Stimulated activated CD8-positive, alpha-beta memory T cell treated with anti-CD3 and anti-CD28 coated beads, Interleukin-4, amount 100 ng/mL, for 24 hours (primary cell): ENCODE measurements around the gene PRKD1.
"Not testable (repeated sequence)": the region's sequence is repeated elsewhere in the genome, so short reads cannot be mapped to it uniquely, and the experiment has no call there.

ENCODE experiments used
- DNase-seq: peaks from one replicate; pipeline ENCODE4 v3.0.0-alpha.2; 2020; ENCODE audit warnings: low read depth

PRKD1 gene

DNA sequence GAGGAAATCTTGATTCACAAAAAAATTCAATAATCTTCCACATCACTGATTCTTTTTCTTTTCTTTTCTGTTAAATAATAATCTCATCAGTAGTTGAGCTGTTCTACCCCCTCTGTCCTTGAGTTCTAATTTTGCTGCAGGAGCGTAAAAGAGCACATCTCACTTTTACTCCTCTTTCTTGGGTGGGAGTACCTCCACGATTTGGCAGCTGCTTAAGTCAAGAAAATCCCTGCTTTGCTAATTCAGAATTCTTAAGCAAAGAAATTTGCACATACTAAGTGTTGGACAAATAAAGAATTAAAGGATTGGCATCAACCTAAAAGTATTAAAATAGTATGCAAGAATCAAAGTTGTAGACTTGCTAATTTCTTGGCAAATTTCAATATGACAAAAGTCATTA is 128.8 kb downstream of the PRKD1 start:
- DNase-seq, result no peak

DNA sequence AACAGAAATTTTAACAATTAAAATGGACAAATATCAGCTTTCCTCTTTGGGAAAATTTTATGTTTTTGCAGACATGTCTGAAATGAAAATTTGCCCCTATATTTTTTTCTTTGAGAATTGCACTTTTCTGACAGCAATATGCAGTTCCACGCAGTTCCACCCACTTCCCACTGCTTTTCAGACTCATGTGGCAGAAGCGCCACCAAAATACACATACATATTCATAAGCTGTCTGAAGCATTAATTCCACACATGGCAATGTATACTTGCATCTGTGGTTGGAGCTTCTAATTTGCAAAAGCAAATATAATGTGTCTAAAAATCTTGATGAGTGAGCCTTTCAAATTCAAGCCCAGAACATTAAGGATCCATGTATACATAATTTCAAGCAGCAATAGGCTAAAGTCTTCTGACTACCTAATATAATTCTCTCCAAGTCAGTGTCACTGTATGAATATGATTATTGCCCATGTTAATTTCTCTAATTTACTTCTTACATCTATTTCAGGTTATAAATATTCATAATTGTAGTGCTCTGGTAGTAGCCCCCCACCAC is 129.5 kb downstream of the PRKD1 start:
- no peak for DNase-seq

DNA sequence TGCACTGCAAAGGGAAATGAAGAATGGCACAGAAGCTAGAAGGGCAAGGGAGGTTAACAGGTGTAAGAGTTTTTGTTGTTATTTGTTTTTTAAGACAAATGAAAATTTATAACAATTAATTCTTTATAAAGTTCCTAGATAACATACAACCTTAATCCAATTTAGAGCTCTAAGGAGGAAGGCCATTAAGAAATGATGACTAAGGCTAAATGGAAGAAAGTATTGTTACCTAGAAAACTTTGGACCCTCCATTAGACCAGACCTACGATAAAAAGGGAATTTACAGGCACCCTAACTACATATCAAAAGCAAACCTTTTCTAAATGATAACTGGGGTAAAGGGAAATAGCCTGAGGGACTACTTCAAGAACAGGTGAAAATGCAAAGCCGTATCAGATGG is 130.8 kb downstream of the PRKD1 start:
- no peak for DNase-seq

DNA sequence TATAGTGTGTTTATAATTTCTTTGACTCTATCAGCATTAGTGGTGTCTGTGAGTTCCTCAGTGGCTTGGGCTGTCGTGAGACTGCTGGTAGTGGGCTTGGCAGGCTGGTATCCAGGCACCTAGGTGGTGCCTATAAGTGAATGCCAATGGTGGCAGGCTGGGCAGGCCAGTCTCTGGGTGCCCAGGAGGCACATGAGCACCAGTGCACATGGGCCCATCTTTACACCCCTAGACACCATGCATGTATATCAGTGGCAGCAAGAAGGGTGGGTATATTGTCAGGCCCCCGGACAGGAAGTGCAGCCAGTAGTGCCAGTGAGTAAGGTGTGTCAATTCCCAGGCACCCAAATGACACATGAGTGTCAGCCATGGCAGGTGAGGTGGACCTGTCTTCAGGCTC is 138.2 kb downstream of the PRKD1 start:
- DNase-seq, result no peak

DNA sequence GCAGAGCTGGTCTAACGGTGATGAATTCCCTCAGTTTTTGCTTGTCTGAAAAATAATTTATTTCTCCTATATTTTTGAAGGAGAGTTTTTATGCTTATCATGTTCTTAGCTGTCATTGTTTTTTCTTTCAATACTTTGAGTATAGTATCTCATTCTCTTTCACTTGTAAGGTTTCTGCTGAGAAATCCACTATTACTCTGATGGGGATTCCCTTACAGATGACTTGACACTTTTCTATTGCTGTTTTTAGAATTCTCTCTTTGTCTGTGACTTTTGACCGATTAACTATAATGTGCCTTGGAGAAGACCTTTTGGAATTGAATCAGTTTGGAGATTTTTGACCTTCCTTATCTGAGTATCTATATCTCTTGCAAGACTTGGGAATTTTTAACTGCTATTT is 139.6 kb downstream of the PRKD1 start:
- no peak for DNase-seq

DNA sequence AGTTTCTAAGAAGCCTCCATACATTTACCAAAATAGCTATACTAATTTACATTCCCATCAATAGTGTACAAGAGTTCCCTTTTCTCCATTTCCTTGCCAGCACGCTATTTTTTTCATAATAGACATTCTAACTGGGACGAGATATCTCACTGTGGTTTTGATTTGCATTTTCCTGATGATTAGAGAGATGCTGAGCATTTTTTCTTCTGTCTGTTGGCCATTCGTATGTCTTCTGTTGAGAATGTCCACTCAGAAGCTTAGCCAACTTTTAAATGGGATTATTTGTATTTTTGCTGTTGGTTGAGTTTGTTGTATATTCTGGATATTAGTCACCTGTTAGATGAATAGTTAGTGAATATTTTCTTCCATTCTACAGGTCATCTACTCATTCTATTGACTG is 144.1 kb downstream of the PRKD1 start:
- DNase-seq, result no peak

DNA sequence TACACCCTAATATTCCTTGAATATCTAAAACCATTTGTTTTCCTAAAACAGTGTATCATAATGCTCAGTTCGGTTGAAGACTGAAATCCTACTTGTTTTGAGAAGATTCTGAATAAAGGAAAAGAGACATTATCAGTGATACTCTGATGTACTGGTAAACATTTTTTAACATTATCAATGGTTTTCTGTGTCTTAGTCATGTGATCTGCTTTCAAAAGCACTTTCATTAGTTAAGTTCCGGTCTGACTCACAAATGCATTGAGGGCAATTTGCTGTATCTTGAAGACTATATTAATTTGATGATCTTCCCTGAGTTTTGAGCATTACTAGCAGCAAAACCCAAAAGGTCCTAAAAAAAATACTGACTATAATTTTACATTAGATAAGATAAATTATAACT is 145.6 kb downstream of the PRKD1 start:
- no peak for DNase-seq

DNA sequence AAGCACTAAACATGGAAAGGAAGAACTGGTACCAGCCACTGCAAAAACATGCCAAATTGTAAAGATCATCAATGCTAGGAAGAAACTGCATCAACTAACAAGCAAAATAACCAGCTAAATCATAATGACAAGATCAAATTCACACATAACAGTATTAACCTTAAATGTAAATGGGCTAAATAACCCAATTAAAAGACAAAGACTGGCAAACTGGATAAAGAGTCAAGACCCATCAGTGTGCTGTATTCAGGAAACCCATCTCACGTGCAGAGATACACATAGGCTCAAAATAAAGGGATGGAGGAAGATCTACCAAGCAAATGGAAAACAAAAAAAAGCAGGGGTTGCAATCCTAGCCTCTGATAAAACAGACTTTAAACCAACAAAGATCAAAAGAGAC is 150.5 kb downstream of the PRKD1 start:
- not testable (repeated sequence) for DNase-seq

DNA sequence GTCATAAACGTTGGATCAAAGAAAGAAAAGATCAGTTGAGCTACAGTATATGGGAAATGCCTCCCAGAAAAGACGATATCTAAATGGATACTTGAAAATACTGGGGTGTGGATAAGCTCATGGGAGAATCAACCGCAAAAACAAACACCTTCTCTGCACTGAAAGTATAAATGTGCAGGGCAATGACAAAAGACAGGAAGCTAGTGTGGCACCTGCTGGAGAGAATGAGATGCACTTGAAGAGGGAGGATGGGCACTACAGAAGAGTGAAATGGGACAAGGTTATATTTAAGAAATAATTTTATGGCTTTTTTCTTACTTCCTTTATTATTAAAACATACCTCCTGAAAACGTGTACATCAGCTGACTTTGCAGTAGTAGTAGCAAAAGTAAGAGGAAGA is 153.7 kb downstream of the PRKD1 start:
- DNase-seq, result no peak

DNA sequence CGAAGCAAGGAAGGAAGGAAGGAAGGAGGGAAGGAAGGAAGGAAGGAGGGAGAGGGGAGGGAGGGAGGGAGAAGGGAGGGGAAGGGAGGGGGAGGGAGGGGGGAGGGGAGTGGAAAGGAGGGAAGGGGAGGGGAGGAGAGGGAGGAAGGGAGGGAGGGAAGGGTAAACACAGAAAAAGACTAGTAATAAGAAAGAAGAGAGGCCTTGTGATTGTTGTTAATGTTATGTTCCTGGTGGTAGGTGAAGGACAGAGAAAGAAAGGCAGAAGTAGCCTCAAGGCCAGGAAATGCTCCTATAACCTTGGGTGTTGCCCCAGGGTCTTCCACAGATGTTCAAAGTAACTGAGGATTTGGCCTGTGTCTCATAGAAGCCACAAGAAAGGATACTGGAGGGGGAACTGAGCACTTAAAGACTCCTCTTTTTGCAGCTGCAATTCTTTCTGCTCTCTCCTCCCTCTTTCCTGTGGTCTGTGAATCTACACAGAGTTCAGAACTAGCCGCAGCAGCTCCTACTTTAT is 164.2 kb downstream of the PRKD1 start:
- no peak for DNase-seq

DNA sequence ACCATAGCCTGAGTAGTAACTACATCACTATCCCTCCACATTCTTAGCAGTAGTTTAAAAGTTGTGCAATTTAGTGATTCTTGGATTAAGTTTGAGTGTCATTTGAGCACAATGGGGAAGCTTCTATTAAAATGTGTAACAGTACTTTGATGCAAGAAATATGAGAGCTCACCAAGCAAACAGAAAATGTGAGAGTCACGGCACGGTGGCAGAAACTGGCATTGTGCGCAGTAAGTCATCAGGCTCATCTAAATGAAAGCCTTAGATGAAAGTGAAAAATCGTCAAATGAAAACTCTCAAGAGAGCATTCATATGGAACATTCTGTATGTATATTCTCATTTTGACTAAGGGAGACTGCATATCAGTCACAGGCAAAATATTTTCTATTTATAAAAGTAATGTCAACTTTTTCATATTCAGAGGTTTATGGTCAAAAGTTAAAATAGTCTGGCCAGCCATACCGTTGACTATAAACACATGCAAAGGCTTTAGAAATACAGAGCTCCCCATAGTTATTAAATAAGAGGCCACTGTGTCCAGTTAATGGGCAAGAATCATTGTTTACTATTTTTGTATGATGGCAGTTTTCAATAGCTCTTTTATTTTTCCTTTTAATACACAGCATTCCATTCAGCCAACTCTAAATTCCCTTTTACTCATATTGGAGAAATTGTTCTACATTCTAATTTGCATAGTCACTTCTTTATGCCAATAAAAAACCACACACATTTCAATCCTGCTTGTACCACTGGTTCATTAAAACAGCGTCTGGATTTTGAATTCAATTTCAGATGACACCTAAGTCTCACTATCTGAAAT is 167.9 kb downstream of the PRKD1 start:
- DNase-seq, result no peak

DNA sequence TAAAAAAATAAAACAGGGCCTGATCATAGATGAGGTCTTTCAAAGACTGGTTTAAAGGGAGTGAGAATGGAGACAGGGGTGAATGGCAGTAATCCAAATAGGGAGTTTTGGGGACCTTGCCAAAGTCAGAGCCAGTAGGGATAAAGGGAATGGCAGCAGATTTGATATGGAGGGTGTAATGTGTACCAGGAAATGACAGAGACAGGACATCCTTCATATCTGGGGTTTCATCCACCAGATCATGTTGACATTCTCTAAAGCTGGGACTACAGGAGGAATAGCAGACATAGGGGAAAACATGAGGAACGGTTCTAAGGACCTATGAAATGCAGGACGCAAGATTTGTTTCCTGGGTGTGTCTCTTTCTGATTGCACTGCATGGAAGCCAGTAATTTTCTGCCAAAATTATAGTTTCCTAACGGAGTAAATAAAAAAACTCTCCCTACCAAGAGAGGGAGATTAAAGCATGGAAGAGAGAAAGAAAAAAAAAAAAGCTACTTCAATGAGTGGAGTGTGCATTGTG is 169.9 kb downstream of the PRKD1 start:
- no peak for DNase-seq

DNA sequence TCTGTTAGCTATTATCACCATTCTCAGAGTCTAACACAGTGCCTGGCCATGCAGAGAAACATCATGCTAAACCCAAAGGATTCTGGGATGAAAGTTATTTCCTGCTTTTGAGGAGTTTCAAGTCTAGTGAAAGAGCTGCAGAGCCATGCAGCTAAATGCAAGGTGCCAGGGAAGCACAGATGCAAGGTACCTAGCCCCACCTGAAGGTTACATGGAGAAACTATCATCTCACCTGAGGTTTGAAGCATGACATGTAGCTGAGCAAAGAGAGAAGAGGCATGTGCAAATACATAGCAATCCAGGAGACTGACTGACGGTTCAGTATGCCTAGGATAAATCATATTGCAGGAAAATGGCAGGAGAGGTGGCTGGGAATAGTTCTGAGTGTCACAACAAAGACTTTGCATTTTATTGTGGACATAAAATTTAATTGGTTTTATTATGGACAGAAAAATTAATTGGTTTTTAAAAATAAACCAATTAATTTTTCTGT is 170.4 kb downstream of the PRKD1 start:
- DNase-seq, result no peak

DNA sequence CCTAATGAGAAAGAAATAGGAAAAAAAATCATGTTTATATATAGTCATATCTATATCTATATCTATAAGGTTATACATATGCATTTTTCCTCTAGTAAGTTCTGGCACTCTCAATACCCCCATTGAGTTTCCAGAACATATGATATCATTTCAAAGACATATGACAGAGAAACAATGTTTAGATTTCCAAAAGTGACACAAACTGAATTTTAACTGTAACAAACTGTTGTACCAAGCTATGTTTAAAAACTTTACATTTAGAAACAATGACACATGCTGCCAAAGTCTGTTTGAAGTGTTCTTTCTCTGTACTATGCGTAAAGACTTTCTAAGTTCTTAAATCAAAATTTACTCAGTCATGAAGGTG is 171.6 kb downstream of the PRKD1 start:
- no peak for DNase-seq

DNA sequence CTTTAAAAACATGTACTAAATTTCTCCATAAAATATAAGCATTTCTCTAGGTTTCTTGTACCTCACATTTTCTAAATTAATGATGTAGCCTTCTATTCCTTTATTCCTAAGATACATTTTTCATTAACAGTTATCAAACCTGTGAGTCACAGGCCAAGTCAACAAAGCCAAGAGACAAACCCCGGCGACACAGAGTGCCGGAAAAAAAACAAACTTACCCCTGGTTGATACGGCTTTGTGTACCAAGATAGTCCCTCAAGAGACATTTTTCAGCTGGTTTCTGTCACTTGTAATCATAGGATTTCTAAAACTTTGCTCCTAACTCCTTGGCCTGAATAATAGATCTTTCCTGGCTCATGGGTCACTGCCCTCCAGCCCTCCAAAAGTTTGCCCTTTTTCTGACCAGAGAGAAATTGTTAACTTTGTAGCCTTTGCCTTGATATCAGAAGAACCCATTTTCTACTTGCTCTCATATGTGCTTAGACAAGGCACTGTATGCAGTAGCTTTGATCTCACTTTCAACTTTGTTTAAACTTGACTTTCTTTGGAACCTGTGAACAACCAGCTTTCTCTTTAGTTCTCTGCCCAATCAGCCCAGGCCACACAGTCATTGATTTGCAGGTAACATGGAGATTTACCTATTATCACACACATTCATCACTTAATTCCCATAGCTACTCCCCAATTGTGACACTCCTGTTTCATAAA is 172.2 kb downstream of the PRKD1 start:
- no peak for DNase-seq

DNA sequence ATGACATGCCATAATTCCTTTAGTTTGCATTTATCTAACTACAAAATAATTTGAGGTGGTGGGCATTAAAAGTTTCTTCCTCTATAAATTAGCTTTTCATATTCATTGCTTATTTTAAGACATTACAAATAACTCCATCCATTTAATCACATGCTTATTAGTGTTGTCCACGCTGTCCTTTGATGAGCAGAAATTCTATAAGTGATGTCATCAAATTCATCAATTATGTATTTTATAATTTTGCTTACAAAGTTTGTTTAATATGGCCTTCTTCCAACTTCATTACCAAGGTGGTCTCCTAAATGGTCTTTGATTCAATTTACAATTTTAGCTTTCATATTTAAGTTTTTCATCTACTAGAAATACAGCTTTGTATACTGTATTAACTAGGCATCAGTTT is 173.5 kb downstream of the PRKD1 start:
- DNase-seq, result no peak

DNA sequence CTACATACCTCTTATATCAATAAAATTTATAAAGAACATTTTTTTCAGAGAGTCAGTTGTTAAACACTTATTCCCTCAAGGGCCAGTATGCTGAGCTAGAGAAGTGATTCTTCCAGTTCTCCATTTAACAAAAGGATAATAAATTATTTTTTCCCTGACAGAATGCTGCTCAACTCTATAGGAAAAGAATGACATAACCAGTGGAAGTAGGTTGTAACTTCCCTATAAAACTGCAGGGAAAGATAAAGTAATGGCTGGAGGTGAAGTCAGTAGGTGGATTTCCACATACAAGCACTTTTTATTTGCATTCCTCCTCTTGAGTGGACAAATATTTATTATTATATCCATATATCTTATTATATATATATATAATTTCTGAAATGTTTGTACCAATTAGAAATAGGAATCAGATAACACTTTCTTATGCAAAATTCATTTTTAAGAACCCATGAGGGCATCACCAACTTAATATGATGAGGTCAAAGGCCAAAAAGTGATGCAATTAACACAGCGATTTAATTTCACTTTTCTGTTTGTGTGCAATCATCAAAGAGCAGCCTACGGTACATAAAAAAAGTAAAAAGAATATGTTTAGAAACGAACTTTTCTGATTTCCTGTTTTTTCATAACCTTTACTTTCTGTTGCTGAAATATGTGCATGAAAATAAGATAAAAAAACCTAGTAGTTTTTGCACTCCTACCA is 175.3 kb downstream of the PRKD1 start:
- no peak for DNase-seq

DNA sequence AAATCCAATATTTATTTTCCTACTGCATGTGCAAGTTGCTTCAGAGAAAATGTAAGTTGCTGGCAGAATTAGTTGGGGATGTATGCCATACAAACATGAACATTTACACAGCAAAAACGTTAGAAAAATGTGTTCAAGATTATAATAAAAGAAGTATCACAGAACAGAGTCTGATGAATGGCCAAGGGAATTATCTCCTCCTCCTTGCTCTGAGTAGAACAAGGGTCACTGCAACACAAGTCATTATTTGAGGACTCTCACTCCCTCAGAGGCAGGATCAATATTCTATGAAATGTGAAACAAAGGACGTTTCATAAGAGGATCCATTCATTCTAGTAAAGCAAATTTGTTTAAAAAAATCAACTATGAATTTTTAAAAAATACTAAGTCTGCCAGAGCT is 177.8 kb downstream of the PRKD1 start:
- no peak for DNase-seq

DNA sequence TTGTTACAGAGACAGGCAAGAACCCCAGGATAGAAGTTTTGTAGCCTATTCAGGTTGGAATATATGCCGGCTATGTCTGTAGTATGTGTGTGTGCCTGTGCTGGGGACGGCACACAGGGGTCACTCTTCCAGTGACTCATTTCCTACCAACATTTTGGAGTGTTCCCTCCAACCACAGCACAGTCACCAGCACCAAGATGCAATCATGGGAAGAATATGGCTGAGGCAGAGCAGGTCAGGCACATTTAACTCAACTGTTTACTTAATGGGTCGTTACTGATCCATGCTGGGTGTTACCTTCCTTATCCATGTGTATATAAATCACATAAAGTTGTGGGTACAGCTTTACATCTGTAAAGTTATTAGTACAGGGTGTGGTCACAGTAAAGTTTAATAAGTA is 178.3 kb downstream of the PRKD1 start:
- DNase-seq, result no peak

DNA sequence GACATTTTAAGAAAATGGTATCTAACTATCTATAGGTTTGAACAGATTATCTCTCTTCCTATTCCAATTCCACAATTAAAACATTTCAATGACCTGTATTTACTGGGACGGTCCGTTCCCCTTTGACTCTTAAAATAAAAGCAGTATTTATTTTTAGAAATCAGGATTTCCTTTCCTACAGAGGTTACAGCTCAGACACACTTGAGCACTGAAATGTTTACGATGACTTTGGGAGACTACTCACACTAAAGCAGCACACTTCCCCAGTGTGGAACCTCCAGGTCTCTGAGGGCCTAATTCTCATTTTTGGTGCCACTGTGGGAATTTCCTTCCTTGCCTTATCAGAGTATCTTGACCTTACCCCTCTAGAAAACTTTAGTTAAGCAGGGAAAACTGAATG is 181.8 kb downstream of the PRKD1 start:
- no peak for DNase-seq

DNA sequence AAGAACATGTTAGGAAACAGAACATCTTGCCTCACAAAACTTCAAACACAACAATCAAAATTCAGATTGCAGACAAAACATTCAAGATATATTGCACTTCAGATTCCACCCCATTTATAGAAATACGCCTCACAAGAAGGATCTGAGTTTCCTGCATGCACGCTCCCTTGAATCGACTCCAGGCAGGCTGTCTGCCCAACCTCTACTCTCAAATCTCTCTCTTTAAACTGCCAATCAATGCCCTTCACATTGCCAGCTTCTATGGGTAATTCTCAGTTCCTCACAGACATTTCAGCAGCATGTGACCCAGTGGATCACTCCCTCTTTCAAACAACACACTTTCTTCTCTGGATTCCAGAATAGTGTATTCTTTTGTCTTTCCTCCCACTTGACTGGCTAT is 184.1 kb downstream of the PRKD1 start:
- DNase-seq, result no peak

DNA sequence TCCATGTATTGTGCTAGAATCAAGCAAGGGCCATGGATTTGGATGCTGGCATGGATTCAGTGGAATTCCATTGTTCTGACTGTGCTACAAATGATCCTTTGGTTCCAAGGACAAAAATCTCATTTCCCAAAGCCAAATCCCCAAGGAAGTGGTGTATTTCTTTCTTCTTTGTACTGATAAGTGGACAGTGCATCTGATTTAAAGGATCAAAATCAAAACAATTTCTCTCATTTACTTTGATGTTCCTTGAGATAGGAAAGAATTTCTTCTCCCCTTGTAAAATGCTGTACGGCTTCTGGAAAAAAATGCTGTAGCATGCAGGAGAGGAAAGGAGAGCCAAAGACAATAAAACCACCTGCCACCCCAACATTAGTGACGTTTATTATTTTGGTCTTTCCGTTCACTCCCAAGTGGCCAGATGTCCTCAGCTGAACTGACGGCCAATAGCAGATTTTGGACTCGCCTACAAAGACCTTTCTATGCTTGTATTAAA is 185.7 kb downstream of the PRKD1 start:
- no peak for DNase-seq
